Measurements from ENCODE around the gene FRMPD2.
"Not testable (repeated sequence)": the region's sequence is repeated elsewhere in the genome, so short reads cannot be mapped to it uniquely, and the experiment has no call there.

Gene FRMPD2

GRCh38 chr10:48231699-48232315, 42.7 kb downstream of the FRMPD2 start:
- DNase-seq (ENCODE audit: low read depth), result no peak

- peak; percentile 15 for DNase-seq (ENCODE audit: low read depth)
These were observed 43.3 kb downstream of the FRMPD2 start for GRCh38 chr10:48231178-48231577.

GRCh38 chr10:48227213-48227612, 47.3 kb downstream of the FRMPD2 start:
- no peak for DNase-seq (ENCODE audit: low read depth)

GRCh38 chr10:48224979-48225560, 49.4 kb downstream of the FRMPD2 start:
- DNase-seq (ENCODE audit: low read depth), result peak; percentile 29

GRCh38 chr10:48224296-48224695, 50.2 kb downstream of the FRMPD2 start:
- DNase-seq (ENCODE audit: low read depth), result no peak

GRCh38 chr10:48221814-48222213, 52.7 kb downstream of the FRMPD2 start:
- DNase-seq (ENCODE audit: low read depth), result no peak

- not testable (repeated sequence) for DNase-seq (ENCODE audit: low read depth)
These were observed 53.5 kb downstream of the FRMPD2 start for GRCh38 chr10:48221031-48221430.

- no peak for DNase-seq (ENCODE audit: low read depth)
These were observed 55.3 kb downstream of the FRMPD2 start for GRCh38 chr10:48219194-48219593.

- DNase-seq (ENCODE audit: low read depth), result no peak
These were observed 57.8 kb downstream of the FRMPD2 start for GRCh38 chr10:48216744-48217143.

GRCh38 chr10:48216204-48216505, 58.3 kb downstream of the FRMPD2 start:
- no peak for DNase-seq (ENCODE audit: low read depth)

GRCh38 chr10:48215486-48216203, 58.9 kb downstream of the FRMPD2 start:
- DNase-seq (ENCODE audit: low read depth), result peak; percentile 50

- no peak for DNase-seq (ENCODE audit: low read depth)
These were observed 59.6 kb downstream of the FRMPD2 start for GRCh38 chr10:48214716-48215485.

GRCh38 chr10:48213047-48213446, 61.4 kb downstream of the FRMPD2 start:
- no peak for DNase-seq (ENCODE audit: low read depth)

- DNase-seq (ENCODE audit: low read depth), result no peak
These were observed 62.7 kb downstream of the FRMPD2 start for GRCh38 chr10:48211777-48212176.

- DNase-seq (ENCODE audit: low read depth), result no peak
These were observed 63.5 kb downstream of the FRMPD2 start for GRCh38 chr10:48210966-48211365.

- no peak for DNase-seq (ENCODE audit: low read depth)
These were observed 64.1 kb downstream of the FRMPD2 start for GRCh38 chr10:48210391-48210790.

GRCh38 chr10:48209241-48209640, 65.3 kb downstream of the FRMPD2 start:
- peak; percentile 22 for DNase-seq (ENCODE audit: low read depth)

GRCh38 chr10:48207853-48208252, 66.6 kb downstream of the FRMPD2 start:
- DNase-seq (ENCODE audit: low read depth), result no peak

- DNase-seq (ENCODE audit: low read depth), result no peak
These were observed 67.8 kb downstream of the FRMPD2 start for GRCh38 chr10:48206482-48207250.

GRCh38 chr10:48205918-48206317, 68.6 kb downstream of the FRMPD2 start:
- DNase-seq (ENCODE audit: low read depth), result no peak

- peak; percentile 92 for DNase-seq (ENCODE audit: low read depth)
These were observed 74.7 kb downstream of the FRMPD2 start for GRCh38 chr10:48199580-48200377.
